Measurements from ENCODE around the gene UST.

GRCh38 chr6:148905901-148906300, 159.1 kb downstream of the UST start:
- TF ChIP-seq CTCF (IDR thresholded peaks at IDR 0.05) = no peak
- no peak for TF ChIP-seq POLR2AphosphoS5 (IDR thresholded peaks at IDR 0.05)
- TF ChIP-seq EP300 (IDR thresholded peaks at IDR 0.05) = no peak
- no peak for TF ChIP-seq POLR2A (IDR thresholded peaks at IDR 0.05)
